Loucy (cell line): ENCODE results near the gene MGMT.

Source experiments
- H2AFZ ChIP-seq: fragments of 200-600 bp; sonication (generic); 2 replicates; pipeline ENCODE4 v1.6.0; 2016; ENCODE audit warnings: antibody characterized with exemption, mild to moderate bottlenecking, low read length, moderate library complexity
- H3F3A ChIP-seq: fragments of 200-600 bp; 2 replicates; pipeline ENCODE4 v1.6.0; 2016; ENCODE audit warnings: antibody characterized with exemption, low read depth, mild to moderate bottlenecking
- H3K27me3 ChIP-seq: fragments of 200-600 bp; sonication (generic); 2 replicates; pipeline ENCODE4 v1.6.1; 2014; ENCODE audit warnings: low read length, mild to moderate bottlenecking; ENCODE audit not compliant: insufficient read depth, poor library complexity, severe bottlenecking
- H3K36me3 ChIP-seq: fragments of 200-600 bp; sonication (generic); 2 replicates; pipeline ENCODE4 v1.6.1; 2016; ENCODE audit warnings: low read length; ENCODE audit not compliant: insufficient read depth
- H3K4me1 ChIP-seq: fragments of 200-600 bp; sonication (generic); 2 replicates; pipeline ENCODE4 v1.5.1; 2014; ENCODE audit warnings: low read length, mild to moderate bottlenecking; ENCODE audit not compliant: insufficient read depth, poor library complexity, severe bottlenecking
- H3K4me2 ChIP-seq: fragments of 200-600 bp; sonication (generic); 2 replicates; pipeline ENCODE4 v1.6.0; 2014; ENCODE audit warnings: antibody characterized with exemption, low read length, low read depth, mild to moderate bottlenecking; ENCODE audit not compliant: poor library complexity, severe bottlenecking
- H3K4me3 ChIP-seq: fragments of 200-600 bp; sonication (generic); 2 replicates; pipeline ENCODE4 v1.5.1; 2014; ENCODE audit warnings: low read length, mild to moderate bottlenecking, mixed read lengths; ENCODE audit not compliant: poor library complexity, severe bottlenecking
- H3K79me2 ChIP-seq: fragments of 200-600 bp; sonication (generic); 2 replicates; pipeline ENCODE4 v1.6.1; 2014; ENCODE audit warnings: low read length; ENCODE audit not compliant: insufficient read depth
- H3K9ac ChIP-seq: fragments of 200-600 bp; sonication (generic); 2 replicates; pipeline ENCODE4 v1.6.0; 2014; ENCODE audit warnings: mild to moderate bottlenecking, low read depth, low read length, moderate library complexity; ENCODE audit not compliant: poor library complexity, severe bottlenecking
- H3K9me2 ChIP-seq: fragments of 200-600 bp; sonication (generic); replicated peaks from 2 replicates; pipeline ENCODE4 v1.6.1; 2016; ENCODE audit warnings: low read depth, low read length, mixed read lengths
- H3K9me3 ChIP-seq: fragments of 200-600 bp; sonication (generic); 2 replicates; pipeline ENCODE4 v1.6.1; 2014; ENCODE audit warnings: mild to moderate bottlenecking, antibody characterized with exemption, low read length, low read depth; ENCODE audit not compliant: insufficient read depth
- H4K20me1 ChIP-seq: fragments of 200-600 bp; sonication (generic); 2 replicates; pipeline ENCODE4 v1.6.0; 2014; ENCODE audit warnings: antibody characterized with exemption, low read length, mild to moderate bottlenecking; ENCODE audit not compliant: insufficient read depth, poor library complexity, severe bottlenecking
- CTCF ChIP-seq: fragments of 200-600 bp; sonication (generic); conservative IDR thresholded peaks from 2 replicates; pipeline ENCODE4 v1.5.1; 2014; ENCODE audit warnings: mild to moderate bottlenecking, antibody characterized with exemption, low read length
- EZH2phosphoT487 ChIP-seq: fragments of 200-600 bp; IDR thresholded peaks from 2 replicates; pipeline ENCODE4 v1.6.1; 2018; ENCODE audit warnings: antibody characterized with exemption, mild to moderate bottlenecking, moderate library complexity, borderline replicate concordance

MGMT gene

GRCh38 chr10:129704786-129705525 is 237.9 kb downstream of the MGMT start:
- Histone ChIP-seq H3K27me3 (no peaks in the 10 kb centered on the region), H3K9me3 (no peaks in the 10 kb centered on the region), H3K79me2 (no peaks in the 10 kb centered on the region), H3K4me1 (peaks cover 14% of the 10 kb centered on the region), H3K4me3 (no peak overlapping the region), H3F3A (no peaks in the 10 kb centered on the region), H3K4me2 (no peak overlapping the region), H3K9me2 (no peaks in the 10 kb centered on the region), H3K36me3 (no peaks in the 10 kb centered on the region), H4K20me1 (no peaks in the 10 kb centered on the region), H2AFZ (no peak overlapping the region), H3K9ac (no peak overlapping the region)
- TF ChIP-seq EZH2phosphoT487 = no peak
- no peak for TF ChIP-seq CTCF

GRCh38 chr10:129705676-129706075 is 238.6 kb downstream of the MGMT start:
- Histone ChIP-seq H2AFZ (no peak overlapping the region), H4K20me1 (no peaks in the 10 kb centered on the region), H3K79me2 (no peaks in the 10 kb centered on the region), H3F3A (no peaks in the 10 kb centered on the region), H3K36me3 (no peaks in the 10 kb centered on the region), H3K9ac (no peak overlapping the region), H3K9me3 (no peaks in the 10 kb centered on the region), H3K27me3 (no peaks in the 10 kb centered on the region), H3K9me2 (no peaks in the 10 kb centered on the region), H3K4me3 (no peak overlapping the region), H3K4me1 (peaks cover 14% of the 10 kb centered on the region), H3K4me2 (no peak overlapping the region)
- TF ChIP-seq EZH2phosphoT487 (no peak), CTCF (no peak)

GRCh38 chr10:129706081-129706480 is 239.0 kb downstream of the MGMT start:
- no peak overlapping the region for H3K4me2 ChIP-seq
- H3K36me3 ChIP-seq = no peaks in the 10 kb centered on the region
- no peak for TF ChIP-seq CTCF
- TF ChIP-seq EZH2phosphoT487 = no peak
- H4K20me1 ChIP-seq = no peaks in the 10 kb centered on the region
- H3F3A ChIP-seq = no peaks in the 10 kb centered on the region
- no peaks in the 10 kb centered on the region for H3K9me2 ChIP-seq
- H3K79me2 ChIP-seq = no peaks in the 10 kb centered on the region
- H3K4me1 ChIP-seq = peaks cover 14% of the 10 kb centered on the region
- no peak overlapping the region for H3K9ac ChIP-seq
- H3K9me3 ChIP-seq = no peaks in the 10 kb centered on the region
- no peak overlapping the region for H3K4me3 ChIP-seq
- H2AFZ ChIP-seq = no peak overlapping the region
- H3K27me3 ChIP-seq = no peaks in the 10 kb centered on the region
